Activated T-helper 2 cell treated with anti-CD3 and anti-CD28 coated beads, Interferon-gamma antibody, Interleukin-2, Interleukin-4, amounts not matched to agents 10 μg/mL and 5 μg/mL and 100 μg/mL, durations not matched to agents 14 hours and 24 hours and 36 hours (primary cell): ENCODE measurements around the gene SH3RF3. TPM values are rescaled to one million over a fixed set of nuclear protein-coding genes. Genes with fewer than 3 reads are reported as not detected.

ENCODE experiments used
- DNase-seq: peaks from one replicate; pipeline ENCODE4 v3.0.0; 2021; ENCODE audit warnings: low spot score
- H3K27ac Mint-ChIP-seq: one replicate; pipeline ENCODE4 v1.8.0; 2021; ENCODE audit warnings: mixed read lengths
- H3K27me3 Mint-ChIP-seq: one replicate; pipeline ENCODE4 v1.8.0; 2021; ENCODE audit warnings: low read depth, mixed read lengths
- H3K36me3 Mint-ChIP-seq: one replicate; pipeline ENCODE4 v1.8.0; 2021; ENCODE audit warnings: low read depth, mixed read lengths
- H3K4me1 Mint-ChIP-seq: one replicate; pipeline ENCODE4 v1.8.0; 2021; ENCODE audit warnings: low read depth, mixed read lengths
- H3K4me3 Mint-ChIP-seq: one replicate; pipeline ENCODE4 v1.8.0; 2021; ENCODE audit warnings: low read depth, mild to moderate bottlenecking, moderate library complexity, mixed read lengths
- H3K9me3 Mint-ChIP-seq: one replicate; pipeline ENCODE4 v1.8.0; 2021; ENCODE audit warnings: mixed read lengths
- intact Hi-C: fragments of 100-400 bp; cut with micrococcal nuclease; formaldehyde crosslinking; loops from one replicate; pipeline ENCODE4 v1.15.1; 2023
- total RNA-seq: library from RNA; stranded (reverse); gene quantifications from 2 replicates; pipeline ENCODE4 v1.2.3, GENCODE V29; 2022

Gene SH3RF3
- total RNA-seq, 1 donor from 2014 or later: 0.78 TPM

DNA sequence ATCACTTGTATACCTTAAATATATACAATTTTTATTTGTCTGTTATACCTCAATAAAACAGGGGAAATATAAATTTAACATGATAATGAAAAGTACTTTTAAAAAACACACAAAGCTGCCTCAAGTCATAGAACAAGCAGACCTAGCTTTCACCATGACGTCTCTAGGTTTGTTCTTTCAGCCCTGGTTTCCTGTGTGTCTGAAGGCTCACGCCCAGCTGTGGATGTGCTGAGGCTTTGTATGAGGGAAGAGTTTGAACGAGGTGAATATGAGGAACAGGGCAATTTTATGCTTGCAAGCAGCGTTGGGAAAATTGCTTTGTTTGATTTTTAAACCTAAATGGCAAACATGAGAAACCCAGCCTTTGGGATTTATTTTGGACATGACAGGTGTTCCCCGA, 15.3 kb downstream of the SH3RF3 start:
- Mint-ChIP-seq H3K36me3 (no peaks in the 10 kb centered on the region), H3K4me3 (no peak overlapping the region), H3K9me3 (no peaks in the 10 kb centered on the region), H3K4me1 (peaks cover 44% of the 10 kb centered on the region), H3K27me3 (peaks cover 59% of the 10 kb centered on the region), H3K27ac (no peak overlapping the region)
- intact Hi-C loops: loop anchor here (1.0 to 5.0 kb wide), 2 partner anchors 70 to 193 kb away; no protein-coding TSS in a partner anchor
- no peak for DNase-seq

DNA sequence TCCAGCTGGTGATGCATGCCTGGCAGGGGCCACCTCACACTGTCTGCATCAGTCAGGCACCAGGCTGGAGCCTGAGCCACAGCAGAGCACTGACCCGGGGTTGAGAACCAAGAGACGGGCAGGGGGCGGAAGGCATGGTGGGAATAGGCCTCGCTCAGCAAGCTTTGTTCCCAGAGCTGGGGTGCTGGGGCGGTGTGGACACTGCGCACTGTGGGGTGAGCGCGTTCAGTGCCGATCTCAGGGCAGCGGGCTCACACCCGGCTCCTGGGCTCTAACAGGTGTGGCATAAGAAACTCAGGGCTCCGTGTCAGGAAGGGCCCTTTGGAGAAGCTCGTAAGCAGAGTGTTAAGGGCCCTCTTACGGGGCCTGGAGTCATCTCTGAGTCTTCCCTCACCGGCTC, 15.7 kb downstream of the SH3RF3 start:
- Mint-ChIP-seq H3K27me3 (peaks cover 59% of the 10 kb centered on the region), H3K9me3 (no peaks in the 10 kb centered on the region), H3K36me3 (no peaks in the 10 kb centered on the region), H3K4me3 (no peak overlapping the region), H3K27ac (no peak overlapping the region), H3K4me1 (peaks cover 41% of the 10 kb centered on the region)
- no peak for DNase-seq
- intact Hi-C loops: loop anchor here (1.0 to 5.0 kb wide), 2 partner anchors 70 to 193 kb away; no protein-coding TSS in a partner anchor

- intact Hi-C loops: no loop called here
- H3K27me3 Mint-ChIP-seq: peaks cover 60% of the 10 kb centered on the region
- DNase-seq: no peak
- no peaks in the 10 kb centered on the region for H3K36me3 Mint-ChIP-seq
- H3K4me1 Mint-ChIP-seq: peaks cover 39% of the 10 kb centered on the region
- no peak overlapping the region for H3K4me3 Mint-ChIP-seq
- no peaks in the 10 kb centered on the region for H3K9me3 Mint-ChIP-seq
- H3K27ac Mint-ChIP-seq: no peak overlapping the region
Measured at GRCh38 chr2:109145286-109145685, 16.3 kb downstream of the SH3RF3 start.

DNA sequence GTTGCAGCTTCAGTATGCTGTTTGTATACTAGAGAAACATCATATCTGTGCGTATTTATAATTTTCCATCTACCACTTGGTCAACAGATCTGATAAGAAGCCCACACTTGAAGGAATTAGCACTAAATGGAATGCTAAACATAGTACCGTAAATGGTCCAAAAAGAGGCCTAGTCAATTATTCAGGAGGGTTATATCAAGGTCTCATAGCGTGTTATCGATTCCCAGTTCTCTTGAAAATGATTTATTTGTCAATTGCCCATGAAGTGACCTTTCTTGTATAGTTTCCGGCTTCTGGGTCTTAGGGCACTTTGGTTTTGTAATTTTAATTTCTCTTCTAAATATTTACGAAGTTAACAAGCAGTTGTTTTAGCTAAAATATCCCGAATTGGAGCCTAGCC, 18.4 kb downstream of the SH3RF3 start:
- Mint-ChIP-seq H3K36me3 (no peaks in the 10 kb centered on the region), H3K9me3 (no peaks in the 10 kb centered on the region), H3K27me3 (peaks cover 53% of the 10 kb centered on the region), H3K4me1 (peaks cover 39% of the 10 kb centered on the region), H3K4me3 (no peak overlapping the region), H3K27ac (no peak overlapping the region)
- DNase-seq: no peak
- intact Hi-C loops: no loop called here

DNA sequence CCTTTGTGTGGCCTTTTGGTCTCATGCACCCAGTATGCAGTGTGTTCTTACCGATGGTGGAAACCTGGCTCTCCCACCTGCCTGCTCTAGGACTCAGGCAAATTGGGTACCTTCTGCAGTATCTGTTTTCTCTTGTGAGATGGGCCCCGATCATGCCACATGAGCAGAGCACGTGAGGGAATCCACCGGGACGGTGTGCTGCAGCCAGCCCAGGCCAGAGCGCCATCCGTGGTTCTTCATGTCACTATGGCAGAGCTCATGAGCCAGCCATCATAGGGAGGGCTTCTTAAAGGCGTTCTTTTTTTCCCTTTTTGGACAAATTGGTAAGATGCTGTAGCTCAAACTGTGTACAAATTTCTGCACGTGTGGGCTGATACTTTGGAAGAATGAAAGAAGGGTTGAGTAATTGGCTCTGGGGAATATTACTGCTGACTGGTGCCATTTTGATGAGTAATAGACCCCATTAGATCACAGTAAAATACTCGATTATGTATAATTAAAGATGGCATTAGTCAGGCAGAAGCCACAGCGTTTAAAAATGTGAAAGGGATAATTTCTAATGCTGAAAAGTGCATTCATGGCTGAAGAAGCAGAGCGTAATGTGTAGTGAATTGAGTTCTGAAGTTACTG, 19.2 kb downstream of the SH3RF3 start:
- intact Hi-C loops: no loop called here
- no peak for DNase-seq
- Mint-ChIP-seq H3K36me3 (no peaks in the 10 kb centered on the region), H3K4me1 (peaks cover 32% of the 10 kb centered on the region), H3K27me3 (peaks cover 56% of the 10 kb centered on the region), H3K9me3 (no peaks in the 10 kb centered on the region), H3K4me3 (no peak overlapping the region), H3K27ac (no peak overlapping the region)

- Mint-ChIP-seq H3K4me1 (peaks cover 24% of the 10 kb centered on the region), H3K36me3 (no peaks in the 10 kb centered on the region), H3K27me3 (peaks cover 60% of the 10 kb centered on the region), H3K4me3 (no peak overlapping the region), H3K27ac (no peak overlapping the region), H3K9me3 (no peaks in the 10 kb centered on the region)
- no peak for DNase-seq
- intact Hi-C loops: no loop called here
Measured at GRCh38 chr2:109148991-109149645, 20.1 kb downstream of the SH3RF3 start.

GRCh38 chr2:109150559-109150958, 21.6 kb downstream of the SH3RF3 start:
- Mint-ChIP-seq H3K36me3 (no peaks in the 10 kb centered on the region), H3K27me3 (peaks cover 59% of the 10 kb centered on the region)
- intact Hi-C loops: no loop called here

DNA sequence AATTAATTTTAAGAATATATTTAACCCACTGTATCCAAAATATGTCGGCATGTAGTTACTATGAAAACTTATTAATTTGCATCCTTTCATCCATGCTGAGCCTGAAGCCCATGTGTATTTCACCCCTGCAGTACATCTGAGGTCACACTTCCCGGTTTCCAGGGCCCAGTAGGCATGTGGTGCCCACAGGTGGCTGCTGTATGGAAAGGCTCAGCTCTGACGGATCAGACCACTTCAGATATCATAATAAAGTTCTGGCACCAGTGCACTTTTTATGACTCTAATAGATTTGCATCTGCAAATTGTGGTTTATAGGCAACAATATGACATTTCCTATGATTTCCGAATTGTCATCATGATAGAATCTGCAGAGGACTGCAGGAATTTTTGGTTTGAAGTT, 22.5 kb downstream of the SH3RF3 start:
- peaks cover 9% of the 10 kb centered on the region for H3K4me1 Mint-ChIP-seq
- H3K27ac Mint-ChIP-seq: no peak overlapping the region
- H3K27me3 Mint-ChIP-seq: peaks cover 57% of the 10 kb centered on the region
- intact Hi-C loops: no loop called here
- H3K9me3 Mint-ChIP-seq: no peaks in the 10 kb centered on the region
- no peak overlapping the region for H3K4me3 Mint-ChIP-seq
- DNase-seq: no peak
- H3K36me3 Mint-ChIP-seq: no peaks in the 10 kb centered on the region

More at GRCh38 chr2:109150559-109150958, 21.6 kb downstream of the SH3RF3 start:
- no peak overlapping the region for H3K4me3 Mint-ChIP-seq
- H3K4me1 Mint-ChIP-seq: peaks cover 10% of the 10 kb centered on the region
- no peak for DNase-seq
- H3K27ac Mint-ChIP-seq: no peak overlapping the region
- H3K9me3 Mint-ChIP-seq: no peaks in the 10 kb centered on the region

DNA sequence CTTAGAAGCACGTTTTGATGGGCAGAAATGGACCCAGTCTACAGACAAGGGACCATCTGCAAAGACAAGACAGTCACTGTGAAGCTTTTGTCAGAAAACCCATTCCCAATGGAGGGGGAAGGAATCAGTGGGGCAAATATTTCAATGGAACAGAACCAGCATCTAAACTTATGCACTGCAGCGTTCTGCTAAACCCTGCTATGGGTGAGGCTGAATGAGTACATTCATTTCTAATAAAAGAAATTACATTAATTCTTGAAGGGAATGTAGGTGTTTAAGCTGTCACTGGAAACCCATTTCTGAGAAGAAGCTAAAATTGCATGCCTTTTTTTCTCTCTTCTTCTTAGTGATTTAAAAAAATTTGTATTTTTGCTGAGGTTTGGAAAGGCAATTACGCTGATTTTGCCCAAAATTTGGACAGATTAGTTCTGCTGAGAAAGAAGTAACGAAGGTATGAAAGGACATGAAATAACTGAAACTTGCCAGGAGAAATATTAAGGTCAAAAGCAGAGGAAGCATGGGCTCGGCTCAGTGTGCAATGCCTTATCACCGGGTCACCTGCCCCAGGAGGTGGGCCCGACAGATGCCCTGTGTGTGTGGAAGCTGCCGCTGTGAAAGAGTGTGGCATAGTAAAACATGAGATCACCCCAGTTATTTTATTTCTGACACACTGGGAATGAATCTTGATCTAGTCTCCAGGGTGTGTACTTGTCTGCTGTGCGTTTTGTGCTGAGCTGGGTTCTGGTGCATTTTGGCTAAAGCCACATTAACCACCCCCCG, 24.2 kb downstream of the SH3RF3 start:
- Mint-ChIP-seq H3K27ac (no peak overlapping the region), H3K36me3 (no peaks in the 10 kb centered on the region), H3K4me1 (peaks cover 8% of the 10 kb centered on the region), H3K4me3 (no peak overlapping the region), H3K27me3 (peaks cover 50% of the 10 kb centered on the region), H3K9me3 (no peaks in the 10 kb centered on the region)
- DNase-seq: no peak
- intact Hi-C loops: no loop called here

DNA sequence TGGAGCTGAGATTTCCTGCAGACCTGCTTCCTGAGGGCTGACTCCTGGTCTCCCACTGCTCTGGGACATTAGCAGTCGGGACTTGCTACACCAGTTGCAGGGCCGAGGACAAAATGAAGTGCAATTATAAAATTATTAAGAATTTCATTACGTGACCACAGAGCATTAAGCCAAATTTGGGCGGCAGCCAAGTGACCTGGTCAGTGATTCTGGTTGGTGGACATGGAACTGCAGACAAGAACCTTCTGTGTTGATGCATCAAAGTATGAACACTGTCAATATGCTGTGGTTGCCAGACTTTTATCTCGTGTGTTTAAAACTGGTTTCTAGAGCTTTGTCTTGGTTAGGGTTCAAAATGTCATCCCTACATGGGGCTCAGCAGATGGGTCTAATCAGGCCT, 24.8 kb downstream of the SH3RF3 start:
- H3K27ac Mint-ChIP-seq: no peak overlapping the region
- intact Hi-C loops: no loop called here
- DNase-seq: no peak
- H3K9me3 Mint-ChIP-seq: no peaks in the 10 kb centered on the region
- H3K27me3 Mint-ChIP-seq: peaks cover 45% of the 10 kb centered on the region
- no peaks in the 10 kb centered on the region for H3K36me3 Mint-ChIP-seq
- peaks cover 4% of the 10 kb centered on the region for H3K4me1 Mint-ChIP-seq
- H3K4me3 Mint-ChIP-seq: no peak overlapping the region

DNA sequence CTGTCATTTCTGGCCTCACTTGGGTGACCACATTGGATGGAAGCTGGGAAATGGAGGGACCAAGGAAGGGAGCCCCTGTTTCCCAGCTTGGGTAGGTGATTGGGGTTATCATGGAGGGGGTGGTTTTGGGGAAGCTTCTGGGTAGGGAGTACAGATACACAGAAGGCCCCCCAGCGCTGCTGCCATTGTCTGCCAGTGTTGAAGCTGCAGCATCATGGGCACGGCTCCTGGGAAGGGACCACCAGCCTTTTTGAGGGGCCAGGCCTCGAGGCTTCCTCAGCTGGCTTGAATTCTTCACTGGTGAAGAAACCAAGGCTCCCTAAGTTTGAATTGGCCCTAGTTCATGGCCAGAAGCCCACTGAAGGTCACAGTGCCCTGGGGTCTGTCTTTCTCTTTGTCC, 25.2 kb downstream of the SH3RF3 start:
- Mint-ChIP-seq H3K4me1 (peaks cover 4% of the 10 kb centered on the region), H3K36me3 (no peaks in the 10 kb centered on the region), H3K4me3 (no peak overlapping the region), H3K9me3 (no peaks in the 10 kb centered on the region), H3K27ac (no peak overlapping the region), H3K27me3 (peaks cover 43% of the 10 kb centered on the region)
- no peak for DNase-seq
- intact Hi-C loops: no loop called here

GRCh38 chr2:109155553-109156451, 26.8 kb downstream of the SH3RF3 start:
- Mint-ChIP-seq H3K27ac (no peak overlapping the region), H3K4me1 (no peaks in the 10 kb centered on the region), H3K36me3 (no peaks in the 10 kb centered on the region), H3K4me3 (no peak overlapping the region), H3K27me3 (peaks cover 35% of the 10 kb centered on the region), H3K9me3 (no peaks in the 10 kb centered on the region)
- intact Hi-C loops: no loop called here
- DNase-seq: no peak
